Sigmoid colon (tissue), 4 donors: Measurements from ENCODE around the gene TBCA.

ENCODE experiments used
- CTCF ChIP-seq, 4 experiments: fragments of 450-650 bp in 3 of 4; fragments of 200-600 bp in 1 of 4; IDR thresholded peaks; one replicate each; pipeline ENCODE4 v1.5.1; 2016 to 2019; ENCODE audit warnings: antibody characterized with exemption in 4 of 4, mild to moderate bottlenecking in 3 of 4, moderate library complexity in 2 of 4
- EP300 ChIP-seq, 4 donors: sonication (generic); formaldehyde crosslinking; IDR thresholded peaks; one replicate each; pipeline ENCODE4 v1.6.1; 2017; ENCODE audit warnings: antibody characterized with exemption in 4 of 4
- POLR2AphosphoS5 ChIP-seq, 4 donors: sonication (generic); formaldehyde crosslinking; IDR thresholded peaks; one replicate each; pipeline ENCODE4 v1.6.1; 2017; ENCODE audit warnings: antibody characterized with exemption in 4 of 4

DNA sequence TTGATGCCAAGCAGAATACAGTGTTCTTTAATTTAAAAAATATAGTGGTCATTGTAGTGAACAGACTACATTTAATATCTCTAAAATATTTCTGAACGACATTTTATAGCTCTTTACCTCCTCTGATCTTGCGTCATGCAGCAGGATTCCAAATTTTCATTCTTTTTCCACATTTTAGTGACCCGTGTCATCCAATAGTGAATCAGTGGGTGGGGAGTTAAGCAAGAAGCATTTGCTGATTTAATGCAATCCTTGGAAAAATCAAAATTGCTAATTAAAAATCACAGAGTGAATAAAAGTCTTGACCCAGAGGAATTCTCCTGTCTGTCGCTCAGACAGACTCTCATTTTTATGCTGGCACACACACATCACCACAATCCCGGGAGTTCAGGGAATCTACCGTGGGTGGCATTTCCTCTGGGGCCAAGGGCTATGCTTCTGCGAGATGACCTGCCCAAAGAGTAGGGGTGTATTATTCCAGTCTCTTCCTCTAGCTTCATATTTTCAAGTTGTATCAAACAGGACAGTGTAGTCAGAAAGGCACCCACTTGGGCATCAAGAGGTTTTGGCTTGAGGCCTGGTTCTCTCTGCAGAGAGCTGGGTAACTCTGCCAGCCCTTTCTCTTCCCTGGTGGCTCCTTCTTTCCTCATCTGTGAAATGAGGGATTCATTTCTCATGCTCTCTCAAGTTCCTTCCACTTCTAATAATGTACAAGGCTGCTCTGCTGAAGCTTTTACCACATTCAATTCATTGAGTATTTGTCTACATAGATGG is 112.9 kb downstream of the TBCA start:
- TF ChIP-seq CTCF (IDR thresholded peaks at IDR 0.05), result no peak
- TF ChIP-seq POLR2AphosphoS5 (IDR thresholded peaks at IDR 0.05), result no peak
- TF ChIP-seq EP300 (IDR thresholded peaks at IDR 0.05), result no peak
